HEK293 (cell line): ENCODE measurements around the gene PRKCE.

Experiments used
- MEIS1 ChIP-seq: sonication (generic); formaldehyde crosslinking; IDR thresholded peaks from 2 replicates; pipeline ENCODE4 v1.8.1; 2022; ENCODE audit warnings: missing genetic modification reagents, mild to moderate bottlenecking, borderline replicate concordance
- TCF7L2 ChIP-seq: IDR thresholded peaks from 2 replicates; pipeline ENCODE4 v1.6.1; 2011; ENCODE audit warnings: low read depth, mild to moderate bottlenecking, inconsistent platforms, low read length, moderate library complexity, borderline replicate concordance
- TF ChIP-seq, protein P1 (sequence below): fragments of 450-650 bp; formaldehyde crosslinking; IDR thresholded peaks from 2 replicates; pipeline ENCODE4 v1.5.1; 2016; ENCODE audit warnings: missing biosample characterization, missing genetic modification characterization

DNA sequence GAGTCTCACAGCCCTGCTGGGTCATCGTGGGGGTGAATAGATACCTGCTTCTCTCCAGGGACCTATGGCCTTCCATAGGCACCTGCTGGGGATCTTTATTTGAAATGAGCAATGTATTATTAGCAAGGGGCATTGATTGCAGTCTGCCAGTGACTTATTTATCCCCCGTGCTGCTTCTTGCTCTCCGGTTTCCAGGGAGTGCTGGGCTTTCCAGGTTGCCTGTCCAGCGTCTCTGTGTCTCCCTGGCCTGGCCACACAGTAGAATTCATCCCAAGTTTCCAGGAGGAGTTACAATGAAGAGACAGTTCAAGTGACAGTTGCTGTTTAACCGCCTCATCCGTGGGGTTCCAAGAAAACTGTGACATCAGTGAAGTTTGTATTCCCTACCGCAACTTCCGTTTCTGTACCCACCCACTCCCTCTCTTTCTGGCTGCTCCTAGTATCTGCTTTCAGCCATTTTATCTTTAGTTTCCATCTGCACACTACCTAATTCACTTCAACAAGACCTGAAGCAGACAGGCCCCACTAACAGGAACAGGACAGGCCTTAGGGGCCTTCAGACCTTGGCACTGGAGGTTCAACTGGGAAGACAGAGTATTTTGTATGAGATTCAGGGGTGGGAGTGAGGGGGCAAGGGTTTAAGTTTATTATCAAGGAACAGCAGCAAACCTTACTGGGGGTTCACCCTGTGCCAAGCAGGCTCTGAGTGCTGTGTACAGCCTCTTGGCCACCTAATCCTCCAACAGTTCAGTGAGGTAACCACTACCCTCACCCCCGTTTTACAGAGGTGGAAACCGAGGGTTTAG, 134.8 kb downstream of the PRKCE start:
- TF ChIP-seq, protein P1, sequence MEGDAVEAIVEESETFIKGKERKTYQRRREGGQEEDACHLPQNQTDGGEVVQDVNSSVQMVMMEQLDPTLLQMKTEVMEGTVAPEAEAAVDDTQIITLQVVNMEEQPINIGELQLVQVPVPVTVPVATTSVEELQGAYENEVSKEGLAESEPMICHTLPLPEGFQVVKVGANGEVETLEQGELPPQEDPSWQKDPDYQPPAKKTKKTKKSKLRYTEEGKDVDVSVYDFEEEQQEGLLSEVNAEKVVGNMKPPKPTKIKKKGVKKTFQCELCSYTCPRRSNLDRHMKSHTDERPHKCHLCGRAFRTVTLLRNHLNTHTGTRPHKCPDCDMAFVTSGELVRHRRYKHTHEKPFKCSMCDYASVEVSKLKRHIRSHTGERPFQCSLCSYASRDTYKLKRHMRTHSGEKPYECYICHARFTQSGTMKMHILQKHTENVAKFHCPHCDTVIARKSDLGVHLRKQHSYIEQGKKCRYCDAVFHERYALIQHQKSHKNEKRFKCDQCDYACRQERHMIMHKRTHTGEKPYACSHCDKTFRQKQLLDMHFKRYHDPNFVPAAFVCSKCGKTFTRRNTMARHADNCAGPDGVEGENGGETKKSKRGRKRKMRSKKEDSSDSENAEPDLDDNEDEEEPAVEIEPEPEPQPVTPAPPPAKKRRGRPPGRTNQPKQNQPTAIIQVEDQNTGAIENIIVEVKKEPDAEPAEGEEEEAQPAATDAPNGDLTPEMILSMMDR (tag by site-specific recombination), result no peak
- no peak for TF ChIP-seq MEIS1 (CRISPR knock-in tag)
- TF ChIP-seq TCF7L2, result no peak
